ENCODE data around the gene DIAPH2. TPM values are rescaled to one million over a fixed set of nuclear protein-coding genes. Genes with fewer than 3 reads are reported as not detected.

DIAPH2 gene
- total RNA-seq, 1 donor from 2014 or later, result 12.3 TPM

- no peak for DNase-seq (ENCODE audit: low read depth)
- TF ChIP-seq CTCF (IDR thresholded peaks at IDR 0.05; ENCODE audit: insufficient read depth, low read length, poor library complexity, severe bottlenecking), result no peak
Measured at GRCh38 chrX:96693407-96693806, 8.8 kb downstream of the DIAPH2 start.

GRCh38 chrX:96696462-96696861 is 11.8 kb downstream of the DIAPH2 start:
- Histone ChIP-seq H3K27me3 (ENCODE audit: control insufficient read depth, insufficient read depth, low read length) (no peaks in the 10 kb centered on the region), H3K4me3 (ENCODE audit: low read depth, low read length) (no peak overlapping the region), H3K36me3 (ENCODE audit: control insufficient read depth, insufficient read depth, low read length) (no peaks in the 10 kb centered on the region)
- no peak for TF ChIP-seq CTCF (IDR thresholded peaks at IDR 0.05; ENCODE audit: insufficient read depth, low read length, poor library complexity, severe bottlenecking)
- DNase-seq (ENCODE audit: low read depth), result peak; percentile 14

More at GRCh38 chrX:96693407-96693806, 8.8 kb downstream of the DIAPH2 start:
- Histone ChIP-seq H3K27me3 (ENCODE audit: control insufficient read depth, insufficient read depth, low read length) (no peaks in the 10 kb centered on the region), H3K4me3 (ENCODE audit: low read depth, low read length) (no peak overlapping the region), H3K36me3 (ENCODE audit: control insufficient read depth, insufficient read depth, low read length) (no peaks in the 10 kb centered on the region)

GRCh38 chrX:96700625-96701024 is 16.0 kb downstream of the DIAPH2 start:
- DNase-seq (ENCODE audit: low read depth), result no peak
- TF ChIP-seq CTCF (IDR thresholded peaks at IDR 0.05; ENCODE audit: insufficient read depth, low read length, poor library complexity, severe bottlenecking), result no peak
- Histone ChIP-seq H3K36me3 (ENCODE audit: control insufficient read depth, insufficient read depth, low read length) (no peaks in the 10 kb centered on the region), H3K27me3 (ENCODE audit: control insufficient read depth, insufficient read depth, low read length) (no peaks in the 10 kb centered on the region), H3K4me3 (ENCODE audit: low read depth, low read length) (no peak overlapping the region)

- Histone ChIP-seq H3K36me3 (ENCODE audit: control insufficient read depth, insufficient read depth, low read length) (no peaks in the 10 kb centered on the region), H3K27me3 (ENCODE audit: control insufficient read depth, insufficient read depth, low read length) (no peaks in the 10 kb centered on the region), H3K4me3 (ENCODE audit: low read depth, low read length) (no peak overlapping the region)
- DNase-seq (ENCODE audit: low read depth), result no peak
- no peak for TF ChIP-seq CTCF (IDR thresholded peaks at IDR 0.05; ENCODE audit: insufficient read depth, low read length, poor library complexity, severe bottlenecking)
Measured at GRCh38 chrX:96703379-96703778, 18.7 kb downstream of the DIAPH2 start.

GRCh38 chrX:96703816-96704215 is 19.2 kb downstream of the DIAPH2 start:
- no peaks in the 10 kb centered on the region for H3K27me3 ChIP-seq (ENCODE audit: control insufficient read depth, insufficient read depth, low read length)
- no peak overlapping the region for H3K4me3 ChIP-seq (ENCODE audit: low read depth, low read length)
- no peak for DNase-seq (ENCODE audit: low read depth)
- no peak for TF ChIP-seq CTCF (IDR thresholded peaks at IDR 0.05; ENCODE audit: insufficient read depth, low read length, poor library complexity, severe bottlenecking)
- no peaks in the 10 kb centered on the region for H3K36me3 ChIP-seq (ENCODE audit: control insufficient read depth, insufficient read depth, low read length)

- no peaks in the 10 kb centered on the region for H3K36me3 ChIP-seq (ENCODE audit: control insufficient read depth, insufficient read depth, low read length)
- no peak overlapping the region for H3K4me3 ChIP-seq (ENCODE audit: low read depth, low read length)
- H3K27me3 ChIP-seq (ENCODE audit: control insufficient read depth, insufficient read depth, low read length), result no peaks in the 10 kb centered on the region
- TF ChIP-seq CTCF (IDR thresholded peaks at IDR 0.05; ENCODE audit: insufficient read depth, low read length, poor library complexity, severe bottlenecking), result no peak
- DNase-seq (ENCODE audit: low read depth), result no peak
Measured at GRCh38 chrX:96704629-96705028, 20.0 kb downstream of the DIAPH2 start.
